Caco-2 (cell line): ENCODE results near the gene CELA3A. TPM values are rescaled to one million over a fixed set of nuclear protein-coding genes. Genes with fewer than 3 reads are reported as not detected.

ENCODE experiments used
- BruUV-seq: library from RNA; stranded (reverse); fragments of 400-500 nt; replicated peaks from 2 replicates; lab custom pipeline; 2021; lab: Mats Ljungman, UMichigan
- CTCF ChIA-PET: fragments of 300-600 bp; sonication (Branson Sonifier 250); formaldehyde crosslinking; loops from one replicate; lab custom pipeline; 2022; ENCODE audit warnings: antibody characterized with exemption; lab: Charles Lee
- POLR2A ChIA-PET: fragments of 300-600 bp; sonication (Branson Sonifier 250); formaldehyde crosslinking; loops from one replicate; lab custom pipeline; 2022; ENCODE audit warnings: antibody characterized with exemption; lab: Charles Lee
- DNase-seq, 2 experiments: peaks; one replicate each; pipeline versions ENCODE4 v3.0.0 to v3.0.0-alpha.2; 2020 to 2022
- H3K27me3 ChIP-seq: replicated peaks from 2 replicates; pipeline ENCODE4 v1.6.0; 2011; ENCODE audit warnings: low read length; ENCODE audit not compliant: control insufficient read depth, insufficient read depth
- H3K36me3 ChIP-seq: 2 replicates; pipeline ENCODE4 v1.5.1; 2011; ENCODE audit warnings: low read length; ENCODE audit not compliant: control insufficient read depth, insufficient read depth
- H3K4me1 ChIP-seq: fragments of 250-450 bp; sonication (Bioruptor Pico); 2 replicates; pipeline ENCODE4 v1.5.1; 2020; ENCODE audit warnings: mild to moderate bottlenecking
- H3K4me3 ChIP-seq: 2 replicates; pipeline ENCODE4 v1.5.1; 2011; ENCODE audit warnings: low read depth, mild to moderate bottlenecking, control low read depth, low read length
- H3K9me3 ChIP-seq: fragments of 250-450 bp; sonication (Bioruptor Pico); 2 replicates; pipeline ENCODE4 v1.5.1; 2020; ENCODE audit warnings: mild to moderate bottlenecking, moderate library complexity
- H3K27ac Mint-ChIP-seq: one replicate; pipeline ENCODE4 v1.8.0; 2022; ENCODE audit warnings: mixed read lengths; ENCODE audit not compliant: unreplicated experiment
- H3K27me3 Mint-ChIP-seq: one replicate; pipeline ENCODE4 v1.8.0; 2022; ENCODE audit warnings: mixed read lengths; ENCODE audit not compliant: insufficient read depth, unreplicated experiment
- H3K36me3 Mint-ChIP-seq: one replicate; pipeline ENCODE4 v1.8.0; 2022; ENCODE audit warnings: mild to moderate bottlenecking, mixed read lengths; ENCODE audit not compliant: insufficient read depth, unreplicated experiment
- H3K4me1 Mint-ChIP-seq: one replicate; pipeline ENCODE4 v1.8.0; 2022; ENCODE audit warnings: low read depth, mixed read lengths; ENCODE audit not compliant: unreplicated experiment
- H3K4me3 Mint-ChIP-seq: one replicate; pipeline ENCODE4 v1.8.0; 2022; ENCODE audit warnings: mild to moderate bottlenecking, moderate library complexity, mixed read lengths; ENCODE audit not compliant: unreplicated experiment
- H3K9me3 Mint-ChIP-seq: one replicate; pipeline ENCODE4 v1.8.0; 2022; ENCODE audit warnings: mixed read lengths; ENCODE audit not compliant: unreplicated experiment
- CTCF ChIP-seq, 2 experiments: fragments of 200-600 bp in 1 of 2; IDR thresholded peaks; 1 replicate in 1 of 2; 2 replicates in 1 of 2; pipeline versions ENCODE4 v1.5.1 to v1.8.0; 2011 to 2022; ENCODE audit warnings: antibody characterized with exemption in 1 of 2, control low read depth in 1 of 2, inconsistent platforms in 1 of 2, low read depth in 1 of 2, low read length in 1 of 2, mild to moderate bottlenecking in 1 of 2, moderate library complexity in 1 of 2; ENCODE audit not compliant: insufficient read depth in 1 of 2, severe bottlenecking in 1 of 2, unreplicated experiment in 1 of 2
- intact Hi-C: fragments of 100-400 bp; cut with micrococcal nuclease; formaldehyde crosslinking; loops from one replicate; pipeline ENCODE4 v1.10.0; 2022; ENCODE audit not compliant: unreplicated experiment
- total RNA-seq: library from RNA; stranded (reverse); gene quantifications from 2 replicates; pipeline ENCODE4 v1.2.3, GENCODE V29; 2022

Gene CELA3A
- total RNA-seq, 1 experiment from 2014 or later = not detected

- H3K9me3 Mint-ChIP-seq = no peaks in the 10 kb centered on the region
- Histone ChIP-seq H3K9me3 (no peaks in the 10 kb centered on the region), H3K4me3 (no peak overlapping the region), H3K36me3 (no peaks in the 10 kb centered on the region), H3K4me1 (peaks cover 1% of the 10 kb centered on the region), H3K27me3 (no peaks in the 10 kb centered on the region)
- no peaks in the 10 kb centered on the region for H3K27me3 Mint-ChIP-seq
- H3K27ac Mint-ChIP-seq = no peak overlapping the region
- no TSS peak for BruUV-seq
- no peaks in the 10 kb centered on the region for H3K36me3 Mint-ChIP-seq
- H3K4me3 Mint-ChIP-seq = no peak overlapping the region
- intact Hi-C loops = no loop called here
- H3K4me1 Mint-ChIP-seq = peaks cover 7% of the 10 kb centered on the region
- peak; percentile 5 to 23 for TF ChIP-seq CTCF (IDR thresholded peaks at IDR 0.05; ENCODE audit: insufficient read depth in 1 of 2, low read depth in 1 of 2, low read length in 1 of 2, severe bottlenecking in 1 of 2, unreplicated experiment in 1 of 2)
- no peak for DNase-seq
- ChIA-PET POLR2A (no interaction called here), CTCF (no interaction called here)
Measured at GRCh38 chr1:22018583-22019559, 17.4 kb downstream of the CELA3A start.

GRCh38 chr1:22021061-22021460, 19.6 kb downstream of the CELA3A start:
- H3K9me3 ChIP-seq = no peaks in the 10 kb centered on the region
- no peak overlapping the region for H3K27ac Mint-ChIP-seq

More at GRCh38 chr1:22021061-22021460, 19.6 kb downstream of the CELA3A start:
- Histone ChIP-seq H3K36me3 (no peaks in the 10 kb centered on the region), H3K27me3 (no peaks in the 10 kb centered on the region), H3K4me3 (no peak overlapping the region), H3K4me1 (peaks cover 6% of the 10 kb centered on the region)
- Mint-ChIP-seq H3K4me3 (no peak overlapping the region), H3K36me3 (peaks cover 16% of the 10 kb centered on the region), H3K9me3 (no peaks in the 10 kb centered on the region), H3K27me3 (no peaks in the 10 kb centered on the region), H3K4me1 (peaks cover 7% of the 10 kb centered on the region)
- TF ChIP-seq CTCF (IDR thresholded peaks at IDR 0.05; ENCODE audit: insufficient read depth in 1 of 2, low read depth in 1 of 2, low read length in 1 of 2, severe bottlenecking in 1 of 2, unreplicated experiment in 1 of 2) = no peak
- no TSS peak for BruUV-seq
- DNase-seq = no peak
- ChIA-PET POLR2A (no interaction called here), CTCF (no interaction called here)
- intact Hi-C loops = no loop called here
